ENCODE data around the gene SRL. TPM values are rescaled to one million over a fixed set of nuclear protein-coding genes. Genes with fewer than 3 reads are reported as not detected.

Gene SRL
- total and polyA plus RNA-seq, 7 experiments from 2014 or later, result not detected

- intact Hi-C loops (cut with micrococcal nuclease), result no loop called here
- Mint-ChIP-seq H3K4me3 (no peak overlapping the region), H3K27ac (no peak overlapping the region), H3K27me3 (peaks cover 0 to 9% (median 0%) of the 10 kb centered on the region in 5 donors), H3K4me1 (no peaks in the 10 kb centered on the region), H3K9me3 (no peaks in the 10 kb centered on the region), H3K36me3 (no peaks in the 10 kb centered on the region)
- ChIA-PET POLR2A (no interaction called here), CTCF (no interaction called here)
- peak; percentile 81 for ATAC-seq
- Histone ChIP-seq H3K27ac (ENCODE audit: low read depth, low read length) (no peak overlapping the region), H3K27me3 (ENCODE audit: control insufficient read depth in 2 of 2, insufficient read depth in 2 of 2, low read length in 2 of 2) (no peaks in the 10 kb centered on the region), H3K4me1 (ENCODE audit: control insufficient read depth in 2 of 2, insufficient read depth in 2 of 2, low read length in 2 of 2) (no peaks in the 10 kb centered on the region), H3K9me3 (ENCODE audit: control insufficient read depth in 2 of 3, low read length in 3 of 3) (no peaks in the 10 kb centered on the region), H3K36me3 (ENCODE audit: control insufficient read depth in 2 of 3, insufficient read depth in 3 of 3, low read length in 3 of 3) (no peaks in the 10 kb centered on the region), H3K4me3 (ENCODE audit: low read length) (no peak overlapping the region)
- DNase-seq, result no peak
Observed at GRCh38 chr16:4194661-4195060, 47.2 kb downstream of the SRL start.

GRCh38 chr16:4193920-4194319, 48.0 kb downstream of the SRL start:
- H3K36me3 Mint-ChIP-seq, result no peaks in the 10 kb centered on the region
- CTCF ChIA-PET, result no interaction called here
- intact Hi-C loops (cut with micrococcal nuclease), result no loop called here

GRCh38 chr16:4192206-4192605, 49.7 kb downstream of the SRL start:
- POLR2A ChIA-PET, result interaction anchor here (1.0 kb wide), 1 partner anchor 19 kb away, joined by 3 read pairs; no protein-coding TSS in a partner anchor
- Histone ChIP-seq H3K36me3 (ENCODE audit: control insufficient read depth in 2 of 3, insufficient read depth in 3 of 3, low read length in 3 of 3) (no peaks in the 10 kb centered on the region), H3K4me1 (ENCODE audit: control insufficient read depth in 2 of 2, insufficient read depth in 2 of 2, low read length in 2 of 2) (no peaks in the 10 kb centered on the region), H3K9me3 (ENCODE audit: control insufficient read depth in 2 of 3, low read length in 3 of 3) (no peaks in the 10 kb centered on the region), H3K4me3 (ENCODE audit: low read length) (no peak overlapping the region), H3K27ac (ENCODE audit: low read depth, low read length) (no peak overlapping the region), H3K27me3 (ENCODE audit: control insufficient read depth in 2 of 2, insufficient read depth in 2 of 2, low read length in 2 of 2) (no peaks in the 10 kb centered on the region)
- Mint-ChIP-seq H3K4me3 (peak overlapping the region in 1 of 10 donors; percentile 38), H3K27ac (no peak overlapping the region), H3K27me3 (peaks cover 0 to 9% (median 0%) of the 10 kb centered on the region in 5 donors), H3K36me3 (no peaks in the 10 kb centered on the region), H3K9me3 (no peaks in the 10 kb centered on the region), H3K4me1 (no peaks in the 10 kb centered on the region)
- intact Hi-C loops (cut with micrococcal nuclease), result no loop called here
- CTCF ChIA-PET, result no interaction called here
- DNase-seq (no peak), ATAC-seq (no peak)

More at GRCh38 chr16:4193920-4194319, 48.0 kb downstream of the SRL start:
- no peak overlapping the region for H3K4me3 ChIP-seq (ENCODE audit: low read length)
- POLR2A ChIA-PET, result no interaction called here
- DNase-seq, result no peak
- Mint-ChIP-seq H3K4me1 (no peaks in the 10 kb centered on the region), H3K27me3 (peaks cover 0 to 9% (median 0%) of the 10 kb centered on the region in 5 donors), H3K4me3 (no peak overlapping the region), H3K27ac (no peak overlapping the region), H3K9me3 (no peaks in the 10 kb centered on the region)
- H3K4me1 ChIP-seq (ENCODE audit: control insufficient read depth in 2 of 2, insufficient read depth in 2 of 2, low read length in 2 of 2), result no peaks in the 10 kb centered on the region
- no peak overlapping the region for H3K27ac ChIP-seq (ENCODE audit: low read depth, low read length)
- no peaks in the 10 kb centered on the region for H3K36me3 ChIP-seq (ENCODE audit: control insufficient read depth in 2 of 3, insufficient read depth in 3 of 3, low read length in 3 of 3)
- no peak for ATAC-seq
- no peaks in the 10 kb centered on the region for H3K27me3 ChIP-seq (ENCODE audit: control insufficient read depth in 2 of 2, insufficient read depth in 2 of 2, low read length in 2 of 2)
- no peaks in the 10 kb centered on the region for H3K9me3 ChIP-seq (ENCODE audit: control insufficient read depth in 2 of 3, low read length in 3 of 3)

- POLR2A ChIA-PET, result no interaction called here
- CTCF ChIA-PET, result no interaction called here
- no peak overlapping the region for H3K4me3 Mint-ChIP-seq
- Histone ChIP-seq H3K36me3 (ENCODE audit: control insufficient read depth in 2 of 3, insufficient read depth in 3 of 3, low read length in 3 of 3) (no peaks in the 10 kb centered on the region), H3K4me3 (ENCODE audit: low read length) (no peak overlapping the region), H3K4me1 (ENCODE audit: control insufficient read depth in 2 of 2, insufficient read depth in 2 of 2, low read length in 2 of 2) (no peaks in the 10 kb centered on the region), H3K27me3 (ENCODE audit: control insufficient read depth in 2 of 2, insufficient read depth in 2 of 2, low read length in 2 of 2) (no peaks in the 10 kb centered on the region), H3K9me3 (ENCODE audit: control insufficient read depth in 2 of 3, low read length in 3 of 3) (no peaks in the 10 kb centered on the region), H3K27ac (ENCODE audit: low read depth, low read length) (no peak overlapping the region)
- DNase-seq, result no peak
- no peaks in the 10 kb centered on the region for H3K9me3 Mint-ChIP-seq
- ATAC-seq, result no peak
- no peak overlapping the region for H3K27ac Mint-ChIP-seq
- no peaks in the 10 kb centered on the region for H3K36me3 Mint-ChIP-seq
- intact Hi-C loops (cut with micrococcal nuclease), result no loop called here
- peaks cover 0 to 9% (median 0%) of the 10 kb centered on the region in 5 donors for H3K27me3 Mint-ChIP-seq
- H3K4me1 Mint-ChIP-seq, result no peaks in the 10 kb centered on the region
Observed at GRCh38 chr16:4190712-4191333, 51.1 kb downstream of the SRL start.

- no peaks in the 10 kb centered on the region for H3K9me3 Mint-ChIP-seq
- H3K36me3 ChIP-seq (ENCODE audit: control insufficient read depth in 2 of 3, insufficient read depth in 3 of 3, low read length in 3 of 3), result no peaks in the 10 kb centered on the region
- H3K4me3 ChIP-seq (ENCODE audit: low read length), result no peak overlapping the region
- H3K9me3 ChIP-seq (ENCODE audit: control insufficient read depth in 2 of 3, low read length in 3 of 3), result no peaks in the 10 kb centered on the region
- ATAC-seq (no peak), DNase-seq (no peak)
- no peak overlapping the region for H3K27ac ChIP-seq (ENCODE audit: low read depth, low read length)
- H3K4me3 Mint-ChIP-seq, result no peak overlapping the region
- ChIA-PET POLR2A (no interaction called here), CTCF (no interaction called here)
- intact Hi-C loops (cut with micrococcal nuclease), result no loop called here
- no peaks in the 10 kb centered on the region for H3K4me1 Mint-ChIP-seq
- no peaks in the 10 kb centered on the region for H3K4me1 ChIP-seq (ENCODE audit: control insufficient read depth in 2 of 2, insufficient read depth in 2 of 2, low read length in 2 of 2)
- H3K27ac Mint-ChIP-seq, result no peak overlapping the region
- no peaks in the 10 kb centered on the region for H3K36me3 Mint-ChIP-seq
- H3K27me3 ChIP-seq (ENCODE audit: control insufficient read depth in 2 of 2, insufficient read depth in 2 of 2, low read length in 2 of 2), result no peaks in the 10 kb centered on the region
- H3K27me3 Mint-ChIP-seq, result peaks cover 0 to 9% (median 0%) of the 10 kb centered on the region in 5 donors
Observed at GRCh38 chr16:4190086-4190485, 51.8 kb downstream of the SRL start.

GRCh38 chr16:4184038-4184702, 57.7 kb downstream of the SRL start:
- DNase-seq (no peak), ATAC-seq (no peak)
- no peaks in the 10 kb centered on the region for H3K36me3 ChIP-seq (ENCODE audit: control insufficient read depth in 2 of 3, insufficient read depth in 3 of 3, low read length in 3 of 3)
- H3K27me3 ChIP-seq (ENCODE audit: control insufficient read depth in 2 of 2, insufficient read depth in 2 of 2, low read length in 2 of 2), result no peaks in the 10 kb centered on the region
- H3K27me3 Mint-ChIP-seq, result peaks cover 0 to 18% (median 0%) of the 10 kb centered on the region in 5 donors
- H3K36me3 Mint-ChIP-seq, result no peaks in the 10 kb centered on the region
- peaks cover 5 to 12% (median 6%) of the 10 kb centered on the region in 7 donors for H3K4me1 Mint-ChIP-seq
- H3K27ac Mint-ChIP-seq, result peak overlapping the region in 4 of 9 donors; percentile 48 to 78 (median 70)
- intact Hi-C loops (cut with micrococcal nuclease), result loop anchor here in 1 of 2 donors (5.0 to 10.0 kb wide), 2 partner anchors 67 to 131 kb away; partner anchors contain the start of genes ADCY9 and GLIS2
- H3K4me3 ChIP-seq (ENCODE audit: low read length), result peak overlapping the region; percentile 65
- H3K9me3 Mint-ChIP-seq, result no peaks in the 10 kb centered on the region
- peak overlapping the region; percentile 62 for H3K27ac ChIP-seq (ENCODE audit: low read depth, low read length)
- H3K4me1 ChIP-seq (ENCODE audit: control insufficient read depth in 2 of 2, insufficient read depth in 2 of 2, low read length in 2 of 2), result no peaks in the 10 kb centered on the region
- H3K9me3 ChIP-seq (ENCODE audit: control insufficient read depth in 2 of 3, low read length in 3 of 3), result no peaks in the 10 kb centered on the region
- H3K4me3 Mint-ChIP-seq, result peak overlapping the region; percentile 61 to 95 (median 84)
- POLR2A ChIA-PET, result interaction anchor here (1.0 kb wide), 1 partner anchor 69 kb away, joined by 3 read pairs; no protein-coding TSS in a partner anchor
- CTCF ChIA-PET, result no interaction called here

Measured in naive thymus-derived CD4-positive, alpha-beta T cell (primary cell).